Activated CD4-positive, alpha-beta memory T cell treated with anti-CD3 and anti-CD28 coated beads, Interleukin-2, amount 10 ng/mL, durations not matched to agents 7 days and 5 days (primary cell): ENCODE measurements around the gene ADAM19. TPM values are rescaled to one million over a fixed set of nuclear protein-coding genes. Genes with fewer than 3 reads are reported as not detected.
A peak's percentile ranks its signal among the peaks of the same experiment; 100 is the strongest.

Experiments used
- CTCF ChIA-PET: fragments of 350-600 bp; sonication (Branson Sonifier 250); formaldehyde crosslinking; loops from one replicate; lab custom pipeline; 2021; ENCODE audit warnings: antibody characterized with exemption, inconsistent platforms; lab: Charles Lee
- POLR2A ChIA-PET: fragments of 350-600 bp; sonication (Branson Sonifier 250); formaldehyde crosslinking; loops from one replicate; lab custom pipeline; 2021; ENCODE audit warnings: antibody characterized with exemption; lab: Charles Lee
- DNase-seq: peaks from one replicate; pipeline ENCODE4 v3.0.0-alpha.2; 2020
- H3K27ac Mint-ChIP-seq: one replicate; pipeline ENCODE4 v1.8.0; 2021; ENCODE audit warnings: mild to moderate bottlenecking, mixed read lengths
- H3K27me3 Mint-ChIP-seq: one replicate; pipeline ENCODE4 v1.8.0; 2021; ENCODE audit warnings: mixed read lengths
- H3K36me3 Mint-ChIP-seq: one replicate; pipeline ENCODE4 v1.8.0; 2021; ENCODE audit warnings: low read depth, mixed read lengths
- H3K4me1 Mint-ChIP-seq: one replicate; pipeline ENCODE4 v1.8.0; 2021; ENCODE audit warnings: mixed read lengths
- H3K4me3 Mint-ChIP-seq: one replicate; pipeline ENCODE4 v1.8.0; 2021; ENCODE audit warnings: mild to moderate bottlenecking, mixed read lengths
- H3K9me3 Mint-ChIP-seq: one replicate; pipeline ENCODE4 v1.8.0; 2021; ENCODE audit warnings: mixed read lengths
- total RNA-seq, 2 experiments: library from RNA; stranded (reverse); gene quantifications; one replicate each; pipeline ENCODE4 v1.2.3, GENCODE V29; 2021

ADAM19 gene
- total RNA-seq, 2 experiments from 2014 or later = 309 to 313 TPM

DNA sequence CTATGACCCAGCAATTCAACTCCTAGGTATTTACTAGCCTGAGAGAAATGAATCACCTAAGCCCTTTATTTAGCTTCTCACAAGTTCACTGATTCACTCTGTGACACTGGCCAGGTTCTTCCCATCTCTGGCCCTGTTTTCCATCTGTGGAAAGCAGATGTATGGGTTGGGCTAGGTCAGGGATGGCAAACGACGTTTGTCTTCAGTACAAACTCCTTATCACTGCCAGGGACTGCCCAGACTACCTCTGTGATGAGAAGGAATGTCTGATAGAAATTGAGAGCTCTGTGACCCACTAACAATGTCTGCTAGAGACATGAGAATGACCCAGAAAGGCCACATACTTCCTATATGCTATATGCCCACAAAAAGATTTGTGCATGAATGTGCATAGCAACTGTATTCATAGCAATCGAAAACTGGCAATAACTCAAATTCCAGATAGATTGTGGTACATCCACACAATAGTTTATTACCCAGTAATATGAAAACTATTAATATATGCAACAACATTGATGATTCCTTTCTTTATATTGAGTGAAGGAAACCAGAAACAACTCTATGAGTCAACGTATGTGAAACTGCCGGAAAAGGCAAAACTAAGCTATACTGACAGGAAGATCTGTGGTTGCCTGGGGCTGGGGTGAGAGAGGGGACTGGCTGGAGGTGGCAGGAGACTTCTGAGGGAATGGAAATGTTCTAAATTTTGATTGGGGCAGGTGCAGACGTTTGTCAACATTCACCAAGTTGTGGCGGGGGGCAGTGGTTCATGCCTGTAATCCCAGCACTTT is 32.0 kb upstream of the ADAM19 start:
- no peaks in the 10 kb centered on the region for H3K9me3 Mint-ChIP-seq
- H3K36me3 Mint-ChIP-seq = peaks cover 8% of the 10 kb centered on the region
- peak; percentile 86 for DNase-seq
- peaks cover 81% of the 10 kb centered on the region for H3K4me1 Mint-ChIP-seq
- CTCF ChIA-PET = interaction anchor here (0.7 to 2.2 kb wide), 12 partner anchors 9 to 175 kb away, joined by 3 to 6 read pairs (median 3); partner anchors contain the start of gene LSM11
- POLR2A ChIA-PET = interaction anchor here (0.7 to 3.9 kb wide), 17 partner anchors 9 to 1601 kb away, joined by 3 to 28 read pairs (median 5); partner anchors contain the start of gene THG1L
- H3K27me3 Mint-ChIP-seq = no peaks in the 10 kb centered on the region
- H3K27ac Mint-ChIP-seq = peak overlapping the region; percentile 81
- peak overlapping the region; percentile 6 for H3K4me3 Mint-ChIP-seq

DNA sequence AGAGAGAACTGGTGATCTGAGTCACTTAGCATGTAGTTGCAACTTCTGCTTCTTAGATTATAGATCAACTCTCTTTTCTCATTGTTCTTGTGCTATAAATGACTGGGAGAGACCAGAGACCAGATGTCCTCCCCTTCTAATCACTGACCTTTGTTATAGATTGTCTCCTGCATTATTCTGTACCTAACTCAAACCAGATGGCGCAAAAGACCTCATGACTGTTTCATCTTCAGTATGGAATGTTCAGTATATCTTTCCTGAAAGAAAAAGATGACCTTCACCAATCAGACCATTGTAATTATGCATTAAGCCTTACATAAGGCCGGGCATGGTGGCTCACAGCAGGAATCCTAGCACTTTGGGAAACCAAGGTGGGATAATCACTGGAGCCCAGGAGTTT is 30.5 kb upstream of the ADAM19 start:
- H3K36me3 Mint-ChIP-seq = peaks cover 4% of the 10 kb centered on the region
- CTCF ChIA-PET = interaction anchor here (2.2 kb wide), 1 partner anchor 61 kb away, joined by 6 read pairs; no protein-coding TSS in a partner anchor

DNA sequence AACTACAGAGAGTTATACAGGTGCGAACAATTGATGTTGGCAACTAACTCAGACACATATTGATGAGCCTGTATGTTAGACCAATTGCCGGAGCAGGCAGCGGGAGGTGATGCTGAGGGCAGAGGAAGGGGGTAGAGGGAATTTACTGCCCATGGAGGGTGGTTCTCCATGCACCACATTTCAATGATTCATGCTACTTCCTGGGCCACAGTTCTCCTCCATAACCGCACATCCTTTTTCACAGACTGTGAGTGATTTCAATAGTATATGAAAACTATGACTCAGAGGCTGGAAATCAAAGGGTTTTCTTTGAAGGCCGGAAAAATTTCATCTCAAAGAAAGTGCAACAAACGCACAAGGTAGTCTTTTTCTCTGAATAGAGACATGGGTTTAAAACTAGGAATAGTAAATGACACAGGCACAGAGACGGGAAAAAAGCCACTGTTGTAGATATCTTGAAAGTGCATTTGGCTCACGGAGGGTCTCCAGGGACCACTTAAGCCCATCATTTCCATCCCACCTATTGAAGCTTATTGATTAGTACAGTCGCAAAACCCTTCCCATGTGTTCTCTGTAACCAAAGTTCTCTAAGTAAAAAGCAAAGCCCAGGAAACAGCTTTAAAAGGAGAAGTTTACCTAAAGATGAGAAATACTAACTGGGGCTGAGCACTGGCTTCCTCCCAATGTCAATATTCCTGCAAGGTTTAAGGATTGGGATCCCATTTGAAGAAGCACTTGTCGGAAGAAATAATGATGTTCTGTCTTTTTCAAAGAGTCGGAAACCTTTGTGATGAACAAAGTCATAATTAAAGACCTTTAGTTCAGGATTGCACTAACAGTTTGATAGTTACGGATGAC is 28.0 kb upstream of the ADAM19 start:
- Mint-ChIP-seq H3K4me1 (peaks cover 87% of the 10 kb centered on the region), H3K4me3 (peak overlapping the region; percentile 9), H3K9me3 (no peaks in the 10 kb centered on the region), H3K36me3 (peaks cover 7% of the 10 kb centered on the region), H3K27ac (peak overlapping the region; percentile 82), H3K27me3 (no peaks in the 10 kb centered on the region)
- DNase-seq = peak; percentile 81
- POLR2A ChIA-PET = interaction anchor here (1.0 to 2.2 kb wide), 8 partner anchors 9 to 62 kb away, joined by 3 to 11 read pairs (median 5); no protein-coding TSS in a partner anchor
- CTCF ChIA-PET = interaction anchor here (1.5 kb wide), 1 partner anchor 9 kb away, joined by 3 read pairs; no protein-coding TSS in a partner anchor

More for the DNA sequence above, 30.5 kb upstream of the ADAM19 start:
- Mint-ChIP-seq H3K4me1 (peaks cover 80% of the 10 kb centered on the region), H3K27ac (peak overlapping the region; percentile 56), H3K4me3 (no peak overlapping the region), H3K27me3 (no peaks in the 10 kb centered on the region), H3K9me3 (no peaks in the 10 kb centered on the region)
- DNase-seq = no peak
- POLR2A ChIA-PET = interaction anchor here (2.2 to 3.9 kb wide), 2 partner anchors 9 to 32 kb away, joined by 14 to 23 read pairs; no protein-coding TSS in a partner anchor

DNA sequence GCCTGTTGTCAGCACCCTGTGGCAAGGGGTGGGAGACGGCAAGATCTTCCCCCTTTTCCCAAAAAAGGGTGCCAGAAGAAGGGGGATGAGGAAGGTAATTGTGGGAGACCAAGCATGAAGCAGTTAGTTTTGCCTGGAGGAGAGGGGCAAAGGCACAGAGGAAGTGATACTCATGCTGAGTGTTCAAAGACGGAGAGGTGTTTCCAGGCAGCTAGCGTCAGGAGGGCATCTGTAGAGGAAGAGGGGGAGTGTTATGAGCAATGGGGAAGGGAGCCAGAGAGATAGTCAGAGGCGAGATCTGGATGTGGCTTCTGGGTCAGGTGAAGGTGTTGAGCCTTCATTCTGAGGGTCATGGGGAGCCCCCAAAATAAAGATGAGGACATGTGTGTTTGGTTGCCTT is 26.9 kb upstream of the ADAM19 start:
- Mint-ChIP-seq H3K27me3 (no peaks in the 10 kb centered on the region), H3K4me1 (peaks cover 87% of the 10 kb centered on the region), H3K9me3 (no peaks in the 10 kb centered on the region), H3K4me3 (peak overlapping the region; percentile 9), H3K27ac (peak overlapping the region; percentile 82), H3K36me3 (peaks cover 7% of the 10 kb centered on the region)
- CTCF ChIA-PET = no interaction called here
- DNase-seq = peak; percentile 58
- POLR2A ChIA-PET = interaction anchor here (2.2 kb wide), 1 partner anchor 9 kb away, joined by 7 read pairs; no protein-coding TSS in a partner anchor

DNA sequence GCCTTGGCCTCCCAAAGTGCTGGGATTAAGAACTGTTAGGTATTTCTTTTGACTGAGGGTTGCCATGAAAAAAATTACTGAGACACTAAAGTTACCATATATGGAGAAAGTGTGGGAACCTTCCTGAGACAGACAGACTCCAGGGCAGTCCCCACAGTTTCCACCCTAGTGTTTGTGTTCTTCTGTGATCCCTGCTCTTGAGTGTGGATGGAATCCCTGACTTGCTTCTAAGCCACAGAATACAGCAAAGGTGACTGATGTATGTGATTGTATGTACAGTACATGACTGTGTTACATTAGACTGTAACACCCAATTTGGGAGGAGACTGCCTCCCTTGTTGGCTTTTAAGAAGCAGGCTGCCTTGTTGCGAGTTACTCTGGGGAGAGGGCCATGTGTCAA is 24.7 kb upstream of the ADAM19 start:
- no peak for DNase-seq
- Mint-ChIP-seq H3K27me3 (no peaks in the 10 kb centered on the region), H3K36me3 (peaks cover 11% of the 10 kb centered on the region), H3K4me1 (peaks cover 94% of the 10 kb centered on the region), H3K9me3 (no peaks in the 10 kb centered on the region), H3K4me3 (no peak overlapping the region), H3K27ac (peak overlapping the region; percentile 61)
- ChIA-PET POLR2A (interaction anchor here (2.4 kb wide), 1 partner anchor 26 kb away, joined by 6 read pairs; no protein-coding TSS in a partner anchor), CTCF (no interaction called here)

DNA sequence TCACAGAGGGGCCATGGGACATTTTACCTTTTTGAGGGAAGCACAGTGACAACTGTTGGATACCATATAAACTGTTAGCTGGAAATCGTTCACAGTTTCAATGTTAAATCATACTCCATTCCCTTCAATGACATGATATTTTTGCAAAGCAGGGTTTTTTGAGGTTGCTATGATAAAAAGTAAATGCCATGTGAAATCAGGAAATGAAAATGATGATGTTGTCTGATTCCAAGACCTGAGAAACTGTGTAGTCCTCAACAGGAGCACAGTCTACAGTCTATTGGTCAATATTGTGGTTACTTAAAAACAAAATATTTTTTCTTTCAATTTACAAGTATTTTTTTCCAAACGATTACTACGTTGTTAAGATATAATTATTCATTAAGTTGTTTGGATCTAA is 24.0 kb upstream of the ADAM19 start:
- Mint-ChIP-seq H3K4me1 (peaks cover 95% of the 10 kb centered on the region), H3K27me3 (no peaks in the 10 kb centered on the region), H3K9me3 (no peaks in the 10 kb centered on the region), H3K36me3 (peaks cover 11% of the 10 kb centered on the region), H3K27ac (peak overlapping the region; percentile 87), H3K4me3 (no peak overlapping the region)
- ChIA-PET CTCF (no interaction called here), POLR2A (interaction anchor here (0.9 to 2.4 kb wide), 2 partner anchors 8 to 25 kb away, joined by 5 to 6 read pairs; no protein-coding TSS in a partner anchor)
- DNase-seq = no peak

DNA sequence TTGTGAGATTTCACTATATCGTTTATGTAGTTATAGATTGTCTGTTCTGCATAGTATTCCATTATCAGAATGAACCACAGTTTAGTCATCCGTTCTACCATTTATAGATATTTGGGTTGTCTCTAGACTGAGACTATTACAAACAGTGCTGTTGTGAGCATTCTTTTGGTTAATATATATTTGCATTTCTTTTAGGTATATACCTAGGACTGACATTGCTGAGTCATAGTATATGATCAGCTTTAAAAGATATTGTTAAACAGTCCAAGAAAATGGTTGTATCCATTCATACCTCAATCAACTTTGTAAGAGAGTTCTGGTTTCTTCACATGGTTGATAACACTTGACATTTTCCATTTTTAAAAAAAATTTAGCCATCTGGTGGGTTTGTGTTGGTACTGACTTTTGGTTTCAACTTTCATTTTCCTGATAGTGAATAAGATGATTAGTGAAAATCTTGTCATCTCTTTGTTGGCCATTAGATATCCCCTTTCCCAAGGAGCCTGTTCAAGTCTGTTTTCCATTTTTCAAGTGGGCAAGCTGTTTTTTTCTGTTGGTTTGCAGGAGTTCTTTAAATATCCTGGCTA is 22.9 kb upstream of the ADAM19 start:
- POLR2A ChIA-PET = interaction anchor here (0.9 to 6.9 kb wide), 6 partner anchors 9 to 55 kb away, joined by 4 to 73 read pairs (median 21); no protein-coding TSS in a partner anchor
- Mint-ChIP-seq H3K36me3 (peaks cover 9% of the 10 kb centered on the region), H3K4me3 (peak overlapping the region; percentile 37), H3K9me3 (no peaks in the 10 kb centered on the region), H3K27ac (peak overlapping the region; percentile 87), H3K4me1 (peaks cover 95% of the 10 kb centered on the region), H3K27me3 (no peaks in the 10 kb centered on the region)
- DNase-seq = no peak
- CTCF ChIA-PET = interaction anchor here (1.8 kb wide), 1 partner anchor 9 kb away, joined by 3 read pairs; no protein-coding TSS in a partner anchor

DNA sequence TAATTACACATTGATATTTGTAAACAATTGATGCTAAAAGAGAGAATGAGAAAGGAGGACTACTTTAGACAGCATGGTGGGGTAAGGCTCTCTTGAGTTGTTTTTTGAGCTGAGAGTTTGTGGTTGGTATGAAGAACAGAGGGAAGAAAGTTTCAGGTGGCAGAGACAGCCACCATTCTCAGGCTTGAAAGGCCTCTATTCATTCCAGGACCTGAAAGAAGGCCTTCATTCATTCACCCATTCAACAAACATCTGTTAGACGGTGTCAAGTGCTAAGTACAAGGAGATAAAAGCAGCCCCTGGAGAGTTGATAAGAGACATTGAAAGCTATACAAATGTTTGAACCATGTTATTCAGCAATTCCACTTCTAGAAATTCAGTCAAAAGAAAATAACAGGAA is 21.7 kb upstream of the ADAM19 start:
- DNase-seq = no peak
- CTCF ChIA-PET = interaction anchor here (1.0 to 3.0 kb wide), 10 partner anchors 10 to 146 kb away, joined by 3 to 11 read pairs (median 5); partner anchors contain the start of gene LSM11
- POLR2A ChIA-PET = interaction anchor here (0.7 to 7.5 kb wide), 11 partner anchors 10 to 329 kb away, joined by 3 to 80 read pairs (median 7); partner anchors contain the start of gene ADAM19
- peaks cover 95% of the 10 kb centered on the region for H3K4me1 Mint-ChIP-seq
- no peaks in the 10 kb centered on the region for H3K27me3 Mint-ChIP-seq
- H3K36me3 Mint-ChIP-seq = peaks cover 9% of the 10 kb centered on the region
- H3K4me3 Mint-ChIP-seq = peak overlapping the region; percentile 23
- H3K27ac Mint-ChIP-seq = peak overlapping the region; percentile 87
- H3K9me3 Mint-ChIP-seq = no peaks in the 10 kb centered on the region

DNA sequence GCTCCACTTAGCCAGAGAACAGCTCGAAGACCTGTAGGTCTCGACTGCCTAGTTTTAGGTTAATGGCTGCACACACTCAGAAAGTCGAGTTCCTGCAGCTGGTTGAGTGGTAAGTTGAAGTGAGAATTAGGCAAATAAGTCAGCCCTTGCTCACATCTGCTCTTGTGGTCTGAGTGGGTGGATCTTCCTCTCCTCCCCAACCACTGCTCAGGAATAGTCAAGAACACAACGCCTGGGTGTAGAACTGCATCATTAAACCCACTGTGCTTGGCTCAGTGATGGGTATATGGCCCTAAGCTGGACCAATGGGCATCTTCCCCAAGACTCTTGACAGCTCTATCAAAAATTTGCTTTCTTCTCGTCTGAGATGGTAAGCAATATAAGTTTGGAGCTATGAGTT is 20.9 kb upstream of the ADAM19 start:
- peaks cover 96% of the 10 kb centered on the region for H3K4me1 Mint-ChIP-seq

DNA sequence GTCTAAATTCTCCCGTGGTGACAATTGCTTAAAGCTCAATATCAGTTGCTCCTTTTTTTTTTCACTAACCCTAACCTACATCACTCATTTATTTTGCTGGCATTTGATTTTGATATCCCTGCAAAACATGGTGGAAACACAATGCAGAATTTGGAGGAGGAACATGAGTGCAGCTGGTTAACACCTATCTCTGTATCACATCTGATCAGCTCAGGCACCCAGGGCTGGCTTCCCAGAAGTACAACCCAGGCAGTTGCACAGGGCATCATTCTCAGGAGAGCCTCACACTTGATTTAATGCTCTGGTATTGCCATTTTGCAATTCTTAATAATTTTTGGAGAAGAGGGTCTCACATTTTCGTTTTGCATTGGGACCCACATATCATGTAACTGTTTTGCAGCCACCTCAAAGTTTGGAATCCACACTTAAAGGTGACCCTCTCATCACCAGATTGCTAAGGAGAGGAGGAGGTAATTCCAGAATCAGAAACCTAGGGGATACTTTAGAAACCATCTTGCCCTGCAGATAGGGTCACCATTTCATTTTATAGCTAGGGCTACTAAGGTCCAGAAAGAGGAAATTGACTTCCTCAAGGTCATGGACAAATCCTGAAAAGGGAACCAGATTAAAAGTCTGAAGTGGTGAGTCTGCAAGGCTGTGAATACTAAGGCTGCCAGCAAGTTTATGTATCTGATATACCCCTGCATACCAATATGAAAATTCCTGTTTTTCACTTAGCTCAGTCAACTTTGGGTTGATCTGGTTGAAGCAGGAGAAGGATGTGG is 19.3 kb upstream of the ADAM19 start:
- Mint-ChIP-seq H3K27ac (peak overlapping the region; percentile 87), H3K27me3 (no peaks in the 10 kb centered on the region), H3K4me1 (peaks cover 85% of the 10 kb centered on the region), H3K4me3 (peak overlapping the region; percentile 40), H3K9me3 (no peaks in the 10 kb centered on the region), H3K36me3 (peaks cover 12% of the 10 kb centered on the region)
- DNase-seq = no peak
- CTCF ChIA-PET = interaction anchor here (0.7 to 3.0 kb wide), 8 partner anchors 11 to 148 kb away, joined by 3 to 11 read pairs (median 5); partner anchors contain the start of gene LSM11
- POLR2A ChIA-PET = interaction anchor here (0.5 to 7.5 kb wide), 11 partner anchors 10 to 396 kb away, joined by 3 to 80 read pairs (median 23); partner anchors contain the start of gene ADAM19

More for the DNA sequence above, 20.9 kb upstream of the ADAM19 start:
- POLR2A ChIA-PET = interaction anchor here (0.7 to 7.5 kb wide), 10 partner anchors 11 to 329 kb away, joined by 3 to 80 read pairs (median 15); partner anchors contain the start of gene ADAM19
- Mint-ChIP-seq H3K27me3 (no peaks in the 10 kb centered on the region), H3K9me3 (no peaks in the 10 kb centered on the region), H3K36me3 (peaks cover 15% of the 10 kb centered on the region), H3K27ac (peak overlapping the region; percentile 87), H3K4me3 (peak overlapping the region; percentile 23)
- peak; percentile 72 for DNase-seq
- CTCF ChIA-PET = interaction anchor here (0.5 to 3.0 kb wide), 13 partner anchors 11 to 147 kb away, joined by 3 to 11 read pairs (median 4); partner anchors contain the start of genes LSM11, SOX30 and THG1L

DNA sequence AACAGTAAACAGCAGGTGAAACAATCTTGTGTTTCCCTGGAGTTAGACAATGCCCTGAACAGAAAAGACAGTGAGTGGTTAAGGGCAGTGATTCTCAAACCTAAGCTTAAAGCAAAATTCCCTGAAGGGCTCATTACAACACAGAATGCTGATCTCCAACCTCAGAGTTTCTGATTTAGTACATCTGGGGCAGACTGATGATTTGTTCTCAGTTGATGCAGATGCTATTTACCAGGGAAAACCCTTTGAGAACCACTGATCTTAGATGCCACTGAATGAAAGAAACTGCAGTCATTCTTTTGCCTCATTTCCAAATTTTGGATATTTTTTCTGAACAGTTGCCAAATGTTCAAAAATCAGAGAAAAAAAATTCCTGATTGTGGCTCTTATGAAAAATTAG is 18.7 kb upstream of the ADAM19 start:
- Mint-ChIP-seq H3K27me3 (no peaks in the 10 kb centered on the region), H3K4me1 (peaks cover 80% of the 10 kb centered on the region), H3K4me3 (no peak overlapping the region), H3K9me3 (no peaks in the 10 kb centered on the region), H3K27ac (peak overlapping the region; percentile 87), H3K36me3 (peaks cover 12% of the 10 kb centered on the region)
- CTCF ChIA-PET = interaction anchor here (0.7 to 3.0 kb wide), 8 partner anchors 11 to 149 kb away, joined by 3 to 11 read pairs (median 5); partner anchors contain the start of genes LSM11 and SOX30
- DNase-seq = no peak
- POLR2A ChIA-PET = interaction anchor here (0.5 to 7.5 kb wide), 11 partner anchors 9 to 179 kb away, joined by 3 to 80 read pairs (median 7); partner anchors contain the start of gene ADAM19
